GM12875 (cell line): ENCODE data around the gene AGAP6.
"Not testable (repeated sequence)": the region's sequence is repeated elsewhere in the genome, so short reads cannot be mapped to it uniquely, and the experiment has no call there.

Experiments
- H3K4me3 ChIP-seq: one replicate; pipeline ENCODE4 v1.5.1; 2011; ENCODE audit warnings: low read depth, low read length, control low read depth

The AGAP6 gene

DNA sequence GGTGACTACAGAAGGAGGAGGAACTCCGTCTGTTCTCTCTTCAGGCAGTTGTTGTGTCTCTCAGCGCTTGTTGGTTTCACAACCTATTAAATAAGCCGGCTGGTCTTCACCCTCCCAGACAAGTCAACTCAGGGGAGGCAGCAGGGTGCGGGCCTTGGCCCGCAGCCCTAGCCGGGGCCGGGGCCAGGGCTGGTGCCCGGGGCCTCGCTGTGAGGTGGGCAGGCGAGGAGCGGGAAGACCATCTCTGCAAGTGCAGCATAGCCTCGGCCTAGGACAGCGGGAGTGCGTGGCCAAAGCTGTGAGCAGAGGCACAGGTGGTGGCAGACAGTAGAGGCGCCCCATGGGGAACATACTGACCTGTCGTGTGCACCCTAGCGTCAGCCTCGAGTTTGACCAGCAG is at the start of gene AGAP6:
Gene AGAP6 (plus strand): TSS at position 31 of the 400 bp plus-strand sequence. CDS start 310 bp downstream, at position 341.
- not testable (repeated sequence) for H3K4me3 ChIP-seq

DNA sequence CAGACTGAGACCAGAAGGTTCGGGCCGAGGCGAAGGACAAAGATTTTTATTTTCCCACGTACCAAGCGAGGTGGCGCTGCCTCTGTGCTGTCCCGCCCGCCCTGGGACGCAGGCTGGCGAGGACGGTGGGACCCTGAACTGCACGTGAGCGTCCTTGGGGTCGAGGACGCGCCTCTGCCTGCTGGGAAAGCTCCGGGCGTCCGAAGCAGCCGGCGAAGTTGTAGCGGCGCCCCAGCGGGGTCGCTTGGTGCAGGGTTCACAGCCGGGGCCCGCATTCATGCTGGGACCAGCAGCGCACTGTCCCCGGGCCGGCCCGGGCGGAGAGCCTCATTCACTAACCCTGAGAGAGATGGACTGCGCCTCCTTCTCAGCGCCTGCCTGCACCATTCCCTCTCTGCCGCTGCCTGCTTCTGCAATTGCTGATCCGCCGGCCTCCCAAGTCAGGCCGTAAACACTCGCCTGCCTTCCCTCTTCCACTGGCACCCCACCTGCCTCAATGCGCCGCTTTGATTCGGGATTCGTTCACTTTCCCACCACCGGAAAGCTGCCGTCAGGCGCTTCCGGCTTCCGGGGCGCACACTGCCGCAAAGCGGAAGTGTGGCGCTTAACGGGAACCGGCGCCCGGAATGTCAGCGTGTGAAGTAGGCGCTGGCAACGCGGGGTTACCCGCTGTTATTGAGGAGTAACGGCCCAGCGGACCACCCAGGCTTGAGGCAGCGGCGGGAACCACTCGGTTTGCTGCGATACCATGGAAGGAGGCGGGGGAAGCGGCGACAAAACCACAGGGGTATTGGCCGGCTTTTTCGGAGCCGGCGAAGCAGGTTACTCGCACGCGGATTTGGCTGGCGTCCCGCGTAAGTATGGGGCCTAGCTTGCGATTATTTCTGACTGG is 46.5 kb upstream of the AGAP6 start, which contains the start of the genes PARG and TIMM23B:
Gene PARG (minus strand): TSS at position 581 of the 892 bp plus-strand sequence. CDS start 302 bp downstream, at position 279.
Gene TIMM23B (plus strand): TSS at position 607 of the 892 bp plus-strand sequence. CDS start 142 bp downstream, at position 749.
- peak within 1 kb of the TSS; percentile 79 for H3K4me3 ChIP-seq

DNA sequence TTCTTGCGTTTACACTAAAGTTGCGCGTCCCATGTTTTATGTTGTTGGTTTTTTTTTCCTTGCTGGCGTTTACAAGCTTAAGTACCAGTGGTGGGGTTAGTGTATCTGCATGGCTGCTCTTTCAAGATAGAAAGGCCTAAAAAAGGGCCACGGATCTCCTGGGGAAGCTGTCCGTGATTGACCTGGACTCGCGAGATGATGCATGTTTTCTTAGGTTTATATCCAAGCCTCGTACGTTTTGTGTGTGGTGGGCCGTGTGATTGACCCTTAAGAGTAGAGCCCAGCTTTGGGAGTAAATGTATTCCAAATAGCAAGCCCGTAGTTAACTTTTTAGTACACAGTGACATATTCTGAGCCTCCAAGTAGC is 45.9 kb upstream of the AGAP6 start:
- peak overlapping the region; percentile 79 for H3K4me3 ChIP-seq

DNA sequence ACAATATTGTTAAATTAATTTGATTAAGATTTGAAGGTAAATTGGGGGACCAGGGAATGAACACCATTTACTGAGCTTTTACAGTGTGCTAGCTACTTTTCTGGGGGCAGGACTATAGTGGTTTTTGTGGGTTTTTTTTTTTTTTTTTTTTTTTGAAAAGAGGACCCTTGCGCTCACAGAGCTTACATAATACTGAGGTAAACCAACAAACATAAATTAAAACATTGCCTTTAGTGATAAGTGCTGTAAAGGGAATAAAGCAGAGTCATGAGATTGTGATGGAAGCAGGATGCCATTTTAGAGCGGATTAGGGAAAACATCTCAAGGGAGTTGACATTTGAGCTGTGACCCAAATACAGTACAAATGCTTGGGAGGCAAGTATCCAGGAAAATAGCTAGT is 44.6 kb upstream of the AGAP6 start:
- not testable (repeated sequence) for H3K4me3 ChIP-seq

DNA sequence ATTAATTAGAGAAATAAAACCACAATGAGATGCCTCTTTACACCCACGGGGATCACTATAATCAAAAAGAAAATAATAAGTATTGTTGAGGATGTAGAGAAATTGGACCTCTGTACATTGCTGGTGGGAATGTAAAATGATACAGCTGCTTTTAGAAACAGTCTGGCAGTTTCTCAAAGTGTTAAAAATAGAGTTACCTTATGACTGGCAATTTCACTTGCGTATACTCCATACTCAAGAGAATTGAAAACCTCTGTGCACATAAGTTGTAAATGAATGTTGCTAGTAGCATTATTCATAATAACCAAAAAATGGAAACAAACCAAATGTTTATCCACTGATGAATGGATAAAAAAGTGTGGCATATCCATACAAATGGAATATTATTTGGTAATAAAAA is 40.1 kb upstream of the AGAP6 start:
- not testable (repeated sequence) for H3K4me3 ChIP-seq

DNA sequence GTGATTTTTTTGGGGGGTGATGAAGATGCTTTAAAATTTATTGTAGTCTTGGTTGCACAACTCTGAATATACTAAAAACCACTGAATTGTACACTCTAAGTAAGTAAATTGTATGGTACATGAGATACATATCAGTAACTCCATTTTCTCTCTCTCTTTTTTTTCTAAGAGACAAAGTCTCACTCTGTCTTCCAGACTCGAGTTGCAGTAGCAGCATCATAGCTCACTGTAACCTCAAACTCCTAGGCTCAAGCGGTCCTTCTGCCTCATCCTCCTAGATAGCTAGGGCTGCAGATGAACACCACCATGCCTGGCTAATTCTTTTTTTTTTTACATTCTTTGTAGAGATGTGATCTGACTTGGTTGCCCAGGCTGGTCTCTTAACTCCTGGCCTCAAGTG is 39.5 kb upstream of the AGAP6 start:
- H3K4me3 ChIP-seq = not testable (repeated sequence)

DNA sequence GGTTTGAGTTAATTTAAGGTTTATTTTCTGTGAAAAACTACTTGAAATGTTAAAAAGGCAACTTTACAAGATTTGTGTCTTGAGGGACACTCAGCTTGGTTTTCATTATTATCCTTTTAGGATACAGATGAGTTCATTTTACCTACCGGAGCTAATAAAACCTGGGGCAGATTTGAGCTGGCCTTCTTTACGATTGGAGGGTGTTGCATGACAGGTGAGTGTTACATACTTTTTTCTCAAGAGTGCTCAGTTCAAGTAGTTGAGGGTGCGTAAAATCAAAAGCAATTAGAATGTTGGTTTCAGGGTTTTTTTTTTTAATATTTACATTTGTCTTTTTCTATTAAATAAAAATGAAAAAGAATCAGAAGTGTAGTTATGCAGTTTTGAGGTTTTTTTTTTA is 36.2 kb upstream of the AGAP6 start:
- H3K4me3 ChIP-seq = not testable (repeated sequence)

DNA sequence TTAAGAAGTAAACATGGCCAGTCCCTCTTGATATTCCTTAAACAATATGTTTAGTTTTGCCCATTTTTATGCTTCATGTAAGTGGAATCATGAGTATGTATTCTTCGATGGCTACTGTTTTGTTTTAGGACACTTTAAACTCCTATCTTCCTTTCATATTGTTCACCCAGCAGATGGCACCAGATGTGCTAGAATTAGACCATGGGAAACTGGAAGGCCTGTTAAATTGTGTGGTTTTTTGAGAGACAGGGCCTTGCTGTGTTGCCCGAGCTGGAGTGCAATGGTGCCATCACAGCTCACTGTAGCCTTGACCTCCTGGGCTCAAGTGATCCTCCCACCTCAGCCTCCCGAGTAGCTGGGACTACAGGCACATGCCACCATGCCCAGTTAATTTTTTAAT is 35.1 kb upstream of the AGAP6 start:
- H3K4me3 ChIP-seq = not testable (repeated sequence)

DNA sequence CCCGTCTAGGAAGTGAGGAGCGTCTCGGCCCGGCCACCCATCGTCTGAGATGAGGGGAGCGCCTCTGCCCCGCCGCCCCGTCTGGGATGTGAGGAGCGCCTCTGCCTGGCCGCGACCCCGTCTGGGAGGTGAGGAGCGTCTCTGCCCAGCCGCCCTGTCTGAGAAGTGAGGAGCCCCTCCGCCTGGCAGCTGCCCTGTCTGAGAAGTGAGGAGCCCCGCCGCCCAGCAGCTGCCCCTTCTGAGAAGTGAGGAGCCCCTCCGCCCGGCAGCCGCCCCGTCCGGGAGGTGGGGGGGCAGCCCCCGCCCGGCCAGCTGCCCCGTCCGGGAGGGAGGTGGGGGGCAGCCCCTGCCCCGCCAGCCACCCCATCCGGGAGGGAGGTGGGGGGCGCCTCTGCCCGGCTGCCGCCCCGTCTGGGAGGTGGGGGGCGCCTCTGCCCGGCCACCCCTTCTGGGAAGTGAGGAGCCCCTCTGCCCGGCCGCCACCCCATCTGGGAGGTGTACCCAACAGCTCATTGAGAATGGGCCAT is 17.8 kb upstream of the AGAP6 start:
- H3K4me3 ChIP-seq = not testable (repeated sequence)

DNA sequence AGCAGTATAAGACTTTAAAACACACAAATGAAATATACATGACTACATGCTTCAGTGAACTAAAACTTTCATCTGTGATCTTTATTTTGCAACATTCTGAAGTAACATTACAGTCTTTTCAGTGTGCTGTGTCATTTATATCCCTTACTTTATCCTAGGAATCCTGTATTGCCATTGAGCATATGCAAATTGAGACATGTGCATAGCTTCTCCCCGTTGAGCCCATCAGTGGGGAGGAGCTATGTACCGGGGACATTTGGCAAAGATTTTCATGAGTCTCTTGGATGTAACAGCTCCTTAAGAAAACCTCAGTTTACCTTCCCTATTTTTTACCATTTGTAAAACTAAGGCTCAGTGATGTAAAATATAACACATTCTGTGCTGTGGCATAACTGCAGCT is 16.7 kb upstream of the AGAP6 start:
- H3K4me3 ChIP-seq = not testable (repeated sequence)

DNA sequence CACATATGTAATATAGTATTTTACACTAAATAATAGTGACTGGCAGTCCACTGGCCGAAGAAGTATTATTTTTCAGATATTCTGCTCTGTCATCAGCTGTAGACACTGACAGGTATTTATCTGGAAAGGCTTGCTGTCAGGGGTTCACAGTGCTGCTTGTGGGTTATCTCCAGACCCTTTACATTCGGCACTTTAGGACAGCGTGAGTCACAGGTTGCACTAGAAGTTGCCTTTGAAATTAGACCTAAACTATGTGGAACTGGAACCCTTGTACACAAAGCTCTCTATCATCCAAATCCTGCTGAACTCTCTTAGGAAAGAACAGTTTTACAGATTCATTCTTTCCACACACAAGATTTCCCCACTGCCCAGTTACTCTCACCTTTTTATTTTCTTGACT is 16.1 kb upstream of the AGAP6 start:
- not testable (repeated sequence) for H3K4me3 ChIP-seq

DNA sequence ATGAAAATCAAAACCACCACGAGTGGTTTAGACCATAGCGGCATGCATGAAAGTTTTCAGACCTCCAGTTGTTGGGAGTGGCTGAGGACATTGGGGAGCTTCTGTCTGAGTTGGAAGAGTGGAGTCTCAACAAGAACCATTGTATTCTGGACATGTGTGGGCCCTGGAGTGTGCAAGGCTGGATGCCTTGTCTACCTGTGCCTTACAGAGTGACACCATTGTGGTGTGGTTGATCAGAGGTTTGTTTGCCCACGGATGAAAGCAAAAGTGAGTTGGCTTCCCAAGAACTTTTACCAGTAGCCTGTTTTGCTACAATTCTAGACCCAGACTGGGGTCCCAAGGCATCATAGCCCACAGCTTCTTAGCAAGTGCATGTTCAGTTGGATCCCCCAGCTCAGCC is 10.4 kb upstream of the AGAP6 start:
- H3K4me3 ChIP-seq = not testable (repeated sequence)

DNA sequence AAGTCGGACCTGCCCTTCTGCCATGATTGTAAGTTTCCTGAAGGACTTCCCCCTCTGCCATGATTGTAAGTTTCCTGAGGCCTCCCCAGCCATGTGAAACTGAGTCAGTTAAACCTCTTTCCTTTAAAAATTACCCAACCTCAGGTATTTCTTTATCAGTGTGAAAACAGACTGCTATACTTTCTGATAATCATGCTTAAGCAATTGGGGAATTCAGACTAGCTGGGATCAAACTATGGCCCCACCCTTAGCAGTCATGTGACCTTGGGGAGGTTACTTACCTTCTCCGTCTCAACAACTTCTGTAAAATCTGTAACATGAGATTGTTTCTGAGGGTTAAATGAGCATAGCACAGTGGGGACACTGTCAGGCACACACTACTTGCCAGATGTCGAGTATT is 999 bp upstream of the AGAP6 start:
- not testable (repeated sequence) for H3K4me3 ChIP-seq

DNA sequence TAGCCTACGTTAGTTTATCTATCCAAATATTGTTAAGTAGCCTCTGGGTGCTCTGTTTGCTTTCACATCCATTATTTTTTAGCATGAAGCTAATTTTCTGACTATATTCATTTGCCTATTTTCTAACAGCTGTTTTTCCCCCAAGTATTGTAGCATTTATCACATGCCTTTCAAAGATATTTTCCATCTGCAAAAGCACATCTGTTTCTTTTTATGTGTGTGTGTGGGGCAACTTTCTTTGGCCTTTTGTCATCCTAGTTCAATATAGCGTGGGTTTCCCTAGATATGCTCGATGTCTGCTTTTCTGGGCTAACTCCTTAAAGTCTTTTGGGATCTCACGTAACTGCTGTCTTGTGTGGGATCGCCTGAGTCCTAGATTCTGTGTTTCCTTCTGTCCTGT is 7.1 kb downstream of the AGAP6 start:
- not testable (repeated sequence) for H3K4me3 ChIP-seq

DNA sequence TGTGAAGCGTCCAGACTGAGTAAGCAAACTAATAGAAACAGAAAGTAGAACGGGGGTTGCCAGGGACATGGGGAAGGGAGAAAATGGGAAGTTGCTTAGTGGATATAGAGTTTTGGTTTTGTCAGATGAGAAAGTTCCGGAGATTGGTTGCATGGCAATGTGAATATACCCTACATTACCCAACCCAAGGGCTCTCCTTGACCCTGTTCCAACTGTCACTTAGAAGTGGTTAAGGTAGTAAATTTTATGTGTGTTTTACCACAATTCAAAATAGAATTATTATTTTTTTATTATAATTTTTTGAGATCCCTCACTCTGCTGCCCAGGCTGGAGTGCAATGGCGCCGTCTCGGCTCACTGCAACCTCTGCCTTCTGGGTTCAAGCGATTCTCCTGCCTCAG is 25.8 kb downstream of the AGAP6 start:
- not testable (repeated sequence) for H3K4me3 ChIP-seq

DNA sequence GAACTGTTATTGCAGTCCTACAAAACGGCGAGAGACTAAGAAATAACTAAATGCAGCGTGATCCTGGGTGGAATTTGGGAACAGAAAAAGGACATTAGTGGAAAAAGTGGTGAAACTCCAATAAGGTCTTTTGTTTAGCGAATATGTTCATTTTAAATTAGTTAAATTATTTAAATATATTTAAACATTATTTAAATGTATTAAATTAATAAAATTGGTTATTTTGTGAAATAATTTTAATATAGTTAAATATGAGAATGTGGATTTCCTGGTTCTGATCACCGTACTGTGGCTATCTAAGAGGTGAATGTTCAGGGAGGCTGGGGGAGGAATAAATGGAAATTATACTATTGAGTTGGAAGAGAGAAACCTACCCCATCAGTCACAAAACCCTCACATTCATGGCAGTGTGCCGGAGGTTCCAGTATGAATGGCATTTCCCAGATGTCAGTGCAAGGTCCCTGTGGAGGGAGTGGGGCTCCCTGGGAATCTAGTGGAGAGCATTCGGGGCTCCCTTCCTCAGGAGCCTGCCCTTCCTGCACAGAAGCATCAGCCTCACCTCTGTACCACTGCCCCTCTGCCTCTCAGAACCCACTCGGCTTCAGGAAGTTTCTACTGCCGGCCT is 27.5 kb downstream of the AGAP6 start:
- not testable (repeated sequence) for H3K4me3 ChIP-seq

DNA sequence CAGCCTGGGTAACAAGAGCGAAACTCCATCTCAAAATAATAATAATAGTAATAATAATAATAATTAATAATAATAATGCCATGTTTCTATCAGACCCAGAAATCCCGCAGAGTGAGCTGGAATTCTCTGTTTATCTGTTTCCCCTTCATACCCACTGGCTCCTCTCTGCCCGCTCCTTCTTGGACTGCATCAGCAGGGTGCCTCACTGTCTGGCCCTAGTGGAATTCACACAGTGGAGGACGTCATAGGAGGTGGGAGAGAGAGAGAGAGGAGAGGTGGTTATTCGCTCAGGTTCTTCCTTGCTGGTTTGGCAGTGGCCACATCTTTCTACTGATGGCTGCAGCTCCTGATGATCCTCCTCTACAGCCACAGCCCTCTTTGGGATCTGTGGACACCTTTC is 28.7 kb downstream of the AGAP6 start:
- H3K4me3 ChIP-seq = not testable (repeated sequence)

DNA sequence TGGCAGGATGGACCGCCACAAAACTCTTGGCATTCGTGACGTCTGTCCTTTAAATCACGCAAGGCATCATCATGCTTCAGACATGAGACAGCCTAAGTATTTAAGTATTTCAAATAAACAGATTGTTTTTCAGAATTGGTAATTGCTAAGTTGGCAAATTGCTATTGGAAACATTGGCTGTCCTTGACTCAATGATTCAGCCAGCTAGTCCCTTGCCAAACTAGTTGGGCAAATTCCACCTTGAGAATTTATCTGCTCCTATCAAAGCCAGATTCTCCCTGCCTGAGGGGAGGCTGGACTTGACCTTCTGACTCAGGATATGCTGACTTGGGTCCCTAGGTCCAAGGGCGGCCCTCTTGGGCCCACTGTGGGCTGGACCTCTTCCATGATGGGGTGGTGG is 29.4 kb downstream of the AGAP6 start:
- not testable (repeated sequence) for H3K4me3 ChIP-seq

DNA sequence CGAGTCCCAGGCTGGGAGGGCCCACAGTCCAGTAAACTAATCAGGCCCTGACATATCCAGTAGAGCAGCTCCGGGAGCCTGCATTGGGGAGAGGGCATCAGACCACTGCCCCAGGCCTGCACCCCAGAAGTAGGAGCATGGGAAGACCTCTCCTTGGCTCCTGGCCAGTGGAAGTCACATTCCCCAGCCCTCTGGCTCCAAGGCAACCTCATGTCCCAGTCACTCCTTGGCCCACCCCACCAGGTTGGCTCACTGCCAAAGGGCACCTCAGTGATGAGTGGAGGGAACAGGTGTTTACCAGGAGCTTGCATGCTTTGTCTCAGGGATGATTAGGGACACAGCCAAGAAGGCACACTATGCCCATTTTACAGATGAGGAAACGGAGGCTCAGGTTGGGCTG is 31.1 kb downstream of the AGAP6 start:
- H3K4me3 ChIP-seq = not testable (repeated sequence)

DNA sequence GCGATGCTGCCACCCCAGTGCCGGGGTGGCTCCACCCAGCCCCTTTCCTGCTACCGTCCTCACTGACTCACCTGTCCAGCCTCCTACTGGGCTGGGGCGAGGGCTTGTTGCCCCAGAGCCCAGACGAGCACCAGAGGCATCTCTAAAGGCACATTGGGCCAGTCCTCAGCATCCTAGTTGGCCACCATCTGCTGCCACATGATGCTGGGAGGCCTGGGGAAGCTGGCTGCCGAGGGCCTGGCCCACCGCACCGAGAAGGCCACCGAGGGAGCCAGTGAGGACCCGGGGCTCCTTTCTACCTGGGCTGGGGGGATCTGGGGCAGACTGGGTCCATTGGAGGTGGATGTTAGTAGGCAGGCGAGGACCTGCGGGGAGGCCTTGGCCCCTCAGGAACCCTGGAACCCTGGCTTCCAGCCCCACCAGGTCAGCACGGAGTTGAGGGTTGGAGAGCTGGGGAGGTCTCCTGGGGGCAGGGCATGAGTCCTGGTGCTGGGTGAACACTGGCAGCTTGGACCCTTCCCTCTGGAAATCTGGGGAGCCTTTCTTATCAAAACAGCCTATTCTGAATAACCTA is 32.3 kb downstream of the AGAP6 start:
- H3K4me3 ChIP-seq = not testable (repeated sequence)
